Hepatocyte (in vitro differentiated cells): ENCODE data around the gene ABCA8. TPM values are rescaled to one million over a fixed set of nuclear protein-coding genes. Genes with fewer than 3 reads are reported as not detected.

Experiments
- DNase-seq: peaks from one replicate; pipeline ENCODE4 v3.0.0-alpha.2; 2016; ENCODE audit warnings: low spot score
- H2AFZ ChIP-seq: fragments of 200-600 bp; sonication (generic); 2 replicates; pipeline ENCODE4 v1.6.0; 2016; ENCODE audit warnings: antibody characterized with exemption, mild to moderate bottlenecking
- H3K27ac ChIP-seq: fragments of 200-600 bp; sonication (generic); 2 replicates; pipeline ENCODE4 v1.5.1; 2016; ENCODE audit warnings: mild to moderate bottlenecking
- H3K27me3 ChIP-seq: fragments of 200-600 bp; sonication (generic); 2 replicates; pipeline ENCODE4 v1.6.1; 2016
- H3K36me3 ChIP-seq: fragments of 200-600 bp; sonication (generic); replicated peaks from 2 replicates; pipeline ENCODE4 v1.5.1; 2016; ENCODE audit warnings: low read depth; ENCODE audit not compliant: insufficient read depth
- H3K4me1 ChIP-seq: fragments of 200-600 bp; sonication (generic); 2 replicates; pipeline ENCODE4 v1.5.1; 2016; ENCODE audit warnings: mild to moderate bottlenecking, moderate library complexity; ENCODE audit not compliant: insufficient read depth
- H3K4me2 ChIP-seq: fragments of 200-600 bp; sonication (generic); 2 replicates; pipeline ENCODE4 v1.6.0; 2016
- H3K4me3 ChIP-seq: fragments of 200-600 bp; sonication (generic); 2 replicates; pipeline ENCODE4 v1.5.1; 2016; ENCODE audit warnings: mild to moderate bottlenecking
- H3K79me2 ChIP-seq: fragments of 200-600 bp; sonication (generic); 2 replicates; pipeline ENCODE4 v1.6.0; 2017; ENCODE audit warnings: mild to moderate bottlenecking
- H3K9me2 ChIP-seq: fragments of 200-600 bp; sonication (generic); replicated peaks from 2 replicates; pipeline ENCODE4 v1.6.0; 2017; ENCODE audit warnings: mild to moderate bottlenecking; ENCODE audit not compliant: insufficient read depth
- H3K9me3 ChIP-seq: fragments of 200-600 bp; sonication (generic); 2 replicates; pipeline ENCODE4 v1.5.1; 2016; ENCODE audit warnings: low read depth, mild to moderate bottlenecking
- H4K20me1 ChIP-seq: fragments of 200-600 bp; sonication (generic); 2 replicates; pipeline ENCODE4 v1.6.0; 2016; ENCODE audit warnings: mild to moderate bottlenecking; ENCODE audit not compliant: insufficient read depth, poor library complexity, severe bottlenecking
- EZH2 ChIP-seq: fragments of 200-600 bp; sonication (generic); IDR thresholded peaks from 2 replicates; pipeline ENCODE4 v1.6.1; 2016; ENCODE audit warnings: antibody characterized with exemption, mild to moderate bottlenecking, borderline replicate concordance
- EZH2phosphoT487 ChIP-seq: fragments of 200-600 bp; sonication (generic); IDR thresholded peaks from one replicate; pipeline ENCODE4 v1.6.1; 2018; ENCODE audit warnings: antibody characterized with exemption, mild to moderate bottlenecking, low read depth, moderate library complexity; ENCODE audit not compliant: unreplicated experiment, severe bottlenecking
- WGBS: methylation state at CpG from one replicate; pipeline ENCODE4 v1.1.6; 2016; ENCODE audit warnings: low lambda C conversion rate; ENCODE audit errors: missing lambda C conversion rate; 5-methylcytosine and 5-hydroxymethylcytosine counted together
- polyA plus RNA-seq: library from polyadenylated mRNA; unstranded; fragments of >200 nt; fragmentation: Nextera tagmentation; extraction: Ambion mirVana; gene quantifications from 2 replicates; pipeline ENCODE4 v1.2.1, GENCODE V29; 2016
- total RNA-seq: library from RNA; depleted of rRNA; stranded (reverse); fragments of >200 nt; gene quantifications from 2 replicates; pipeline ENCODE4 v1.2.3, GENCODE V29; 2014
- TF ChIP-seq, protein P1 (sequence below): fragments of 200-600 bp; sonication (generic); IDR thresholded peaks from 2 replicates; pipeline ENCODE4 v1.5.1; 2016; ENCODE audit warnings: antibody characterized with exemption, mild to moderate bottlenecking; ENCODE audit not compliant: poor library complexity

ABCA8 gene
- total and polyA plus RNA-seq, 2 experiments from 2014 or later = 2.1 to 6.0 TPM

DNA sequence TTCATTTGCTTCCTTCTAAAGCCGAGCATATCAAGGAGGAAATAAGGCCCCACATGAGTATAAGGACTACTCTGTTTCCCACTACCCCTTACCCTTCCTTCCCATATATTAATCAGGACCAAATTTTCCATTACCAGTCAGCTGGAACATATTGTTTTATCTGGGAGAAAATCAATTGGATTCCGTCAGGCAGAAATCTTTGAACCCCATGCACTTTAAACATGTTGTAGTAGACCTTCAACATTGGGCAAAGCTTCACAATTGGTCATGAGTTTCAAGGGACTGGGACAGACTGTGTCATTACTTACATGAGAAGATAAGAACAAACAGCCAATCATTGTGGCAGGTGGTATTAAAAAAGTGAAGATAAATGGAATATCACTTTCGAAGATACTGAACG is 70.3 kb downstream of the ABCA8 start:
- DNase-seq = no peak
- H4K20me1 ChIP-seq = no peaks in the 10 kb centered on the region
- H3K9me3 ChIP-seq = no peaks in the 10 kb centered on the region
- TF ChIP-seq EZH2 (no peak), EZH2phosphoT487 (no peak)
- TF ChIP-seq, protein P1, sequence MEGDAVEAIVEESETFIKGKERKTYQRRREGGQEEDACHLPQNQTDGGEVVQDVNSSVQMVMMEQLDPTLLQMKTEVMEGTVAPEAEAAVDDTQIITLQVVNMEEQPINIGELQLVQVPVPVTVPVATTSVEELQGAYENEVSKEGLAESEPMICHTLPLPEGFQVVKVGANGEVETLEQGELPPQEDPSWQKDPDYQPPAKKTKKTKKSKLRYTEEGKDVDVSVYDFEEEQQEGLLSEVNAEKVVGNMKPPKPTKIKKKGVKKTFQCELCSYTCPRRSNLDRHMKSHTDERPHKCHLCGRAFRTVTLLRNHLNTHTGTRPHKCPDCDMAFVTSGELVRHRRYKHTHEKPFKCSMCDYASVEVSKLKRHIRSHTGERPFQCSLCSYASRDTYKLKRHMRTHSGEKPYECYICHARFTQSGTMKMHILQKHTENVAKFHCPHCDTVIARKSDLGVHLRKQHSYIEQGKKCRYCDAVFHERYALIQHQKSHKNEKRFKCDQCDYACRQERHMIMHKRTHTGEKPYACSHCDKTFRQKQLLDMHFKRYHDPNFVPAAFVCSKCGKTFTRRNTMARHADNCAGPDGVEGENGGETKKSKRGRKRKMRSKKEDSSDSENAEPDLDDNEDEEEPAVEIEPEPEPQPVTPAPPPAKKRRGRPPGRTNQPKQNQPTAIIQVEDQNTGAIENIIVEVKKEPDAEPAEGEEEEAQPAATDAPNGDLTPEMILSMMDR = no peak
- H3K27ac ChIP-seq = no peak overlapping the region
- H3K4me2 ChIP-seq = no peak overlapping the region
- H3K9me2 ChIP-seq = no peaks in the 10 kb centered on the region
- H3K27me3 ChIP-seq = no peaks in the 10 kb centered on the region
- no peaks in the 10 kb centered on the region for H3K79me2 ChIP-seq
- WGBS = 87% methylated on average over 4 of the region's 4 CpGs
- H2AFZ ChIP-seq = no peak overlapping the region
- H3K4me1 ChIP-seq = no peaks in the 10 kb centered on the region
- no peak overlapping the region for H3K4me3 ChIP-seq
- no peaks in the 10 kb centered on the region for H3K36me3 ChIP-seq

- Histone ChIP-seq H3K4me3 (no peak overlapping the region), H3K27me3 (no peaks in the 10 kb centered on the region), H3K4me1 (no peaks in the 10 kb centered on the region), H2AFZ (no peak overlapping the region), H3K36me3 (no peaks in the 10 kb centered on the region), H3K27ac (no peak overlapping the region), H3K9me2 (no peaks in the 10 kb centered on the region), H3K4me2 (no peak overlapping the region), H3K9me3 (peaks cover 3% of the 10 kb centered on the region), H3K79me2 (no peaks in the 10 kb centered on the region), H4K20me1 (no peaks in the 10 kb centered on the region)
- no peak for DNase-seq
- TF ChIP-seq EZH2phosphoT487 (no peak), EZH2 (no peak)
- TF ChIP-seq, protein P1 = no peak
- 90% methylated on average over 5 of the region's 5 CpGs for WGBS
Observed at GRCh38 chr17:68878226-68878885, 76.8 kb downstream of the ABCA8 start.

DNA sequence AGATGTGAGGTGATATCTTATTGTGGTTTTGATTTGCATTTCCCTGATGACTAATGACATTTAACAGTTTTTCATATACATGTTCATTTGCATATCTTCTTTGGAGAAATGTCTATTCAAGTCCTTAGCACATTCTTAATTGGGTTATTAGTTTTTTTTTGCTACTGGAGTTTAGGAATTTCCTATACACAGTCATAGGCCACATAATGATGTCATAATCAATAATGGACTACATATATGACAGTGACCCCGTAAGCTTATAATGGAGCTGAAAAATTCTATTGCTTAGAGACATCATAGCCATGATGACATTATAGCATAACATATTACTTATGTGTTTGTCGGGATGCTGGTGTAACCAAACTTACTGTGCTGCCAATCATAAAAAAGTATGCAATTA is 83.7 kb downstream of the ABCA8 start:
- no peaks in the 10 kb centered on the region for H3K79me2 ChIP-seq
- no peaks in the 10 kb centered on the region for H4K20me1 ChIP-seq
- no peaks in the 10 kb centered on the region for H3K36me3 ChIP-seq
- H3K4me3 ChIP-seq = no peak overlapping the region
- no peaks in the 10 kb centered on the region for H3K4me1 ChIP-seq
- no peaks in the 10 kb centered on the region for H3K27me3 ChIP-seq
- TF ChIP-seq EZH2phosphoT487 (no peak), EZH2 (no peak)
- TF ChIP-seq, protein P1 = no peak
- peaks cover 3% of the 10 kb centered on the region for H3K9me3 ChIP-seq
- H3K27ac ChIP-seq = no peak overlapping the region
- no peak overlapping the region for H3K4me2 ChIP-seq
- DNase-seq = no peak
- H2AFZ ChIP-seq = no peak overlapping the region
- no peaks in the 10 kb centered on the region for H3K9me2 ChIP-seq
- WGBS = 96% methylated on average over 2 of the region's 2 CpGs
